B cell (primary cell): Measurements from ENCODE around the gene SLTM. TPM values are rescaled to one million over a fixed set of nuclear protein-coding genes. Genes with fewer than 3 reads are reported as not detected.

Experiments
- ATAC-seq: fragments of 200-7000 bp; cut with Tn5 transposase; one replicate; pipeline ENCODE4 v1.10.0; 2021; ENCODE audit warnings: low read depth, mild to moderate bottlenecking, moderate number of reproducible peaks, moderate library complexity
- CTCF ChIA-PET: fragments of 350-600 bp; sonication (Branson Sonifier 250); formaldehyde crosslinking; loops from one replicate; lab custom pipeline; 2021; ENCODE audit warnings: antibody characterized with exemption, inconsistent platforms; lab: Charles Lee
- POLR2A ChIA-PET: fragments of 350-600 bp; sonication (Branson Sonifier 250); formaldehyde crosslinking; loops from one replicate; lab custom pipeline; 2021; ENCODE audit warnings: antibody characterized with exemption; lab: Charles Lee
- DNase-seq: peaks from one replicate; pipeline ENCODE4 v3.0.0; 2013
- H2AFZ ChIP-seq: 2 replicates; pipeline ENCODE4 v1.6.1; 2012; ENCODE audit warnings: mild to moderate bottlenecking, low read depth, low read length; ENCODE audit not compliant: insufficient read depth, poor library complexity, severe bottlenecking
- H3K27ac ChIP-seq, 2 donors: 1 replicate in 1 of 2; 2 replicates in 1 of 2; pipeline ENCODE4 v1.5.1; 2012 to 2013; ENCODE audit warnings: low read length in 2 of 2, mild to moderate bottlenecking in 2 of 2, moderate library complexity in 1 of 2
- H3K27me3 ChIP-seq, 4 experiments: fragments of 200-600 bp in 1 of 4; sonication (generic) in 1 of 4; replicated peaks in 1 of 4; 1 replicate in 2 of 4; 2 replicates in 2 of 4; pipeline versions ENCODE4 v1.6.1 to v1.7.0; 2013 to 2016; ENCODE audit warnings: low read length in 3 of 4, mild to moderate bottlenecking in 2 of 4, mixed read lengths in 1 of 4, moderate library complexity in 1 of 4; ENCODE audit not compliant: insufficient read depth in 4 of 4, control insufficient read depth in 3 of 4; ENCODE audit errors: control extremely low read depth in 1 of 4
- H3K36me3 ChIP-seq, 2 experiments: replicated peaks in 1 of 2; 1 replicate in 1 of 2; 2 replicates in 1 of 2; pipeline versions ENCODE4 v1.6.1 to v1.7.1; 2013; ENCODE audit warnings: low read length in 1 of 2; ENCODE audit not compliant: insufficient read depth in 2 of 2, control insufficient read depth in 1 of 2; ENCODE audit errors: control extremely low read depth in 1 of 2, extremely low read depth in 1 of 2
- H3K4me1 ChIP-seq, 2 donors: fragments of 200-600 bp in 1 of 2; sonication (generic) in 1 of 2; 1 replicate in 1 of 2; 2 replicates in 1 of 2; pipeline versions ENCODE4 v1.5.1 to v1.6.1; 2013 to 2017; ENCODE audit warnings: low read length in 2 of 2; ENCODE audit not compliant: control insufficient read depth in 2 of 2, insufficient read depth in 2 of 2
- H3K4me2 ChIP-seq: replicated peaks from 2 replicates; pipeline ENCODE3; 2012; ENCODE audit warnings: mild to moderate bottlenecking, low read depth, low read length; ENCODE audit not compliant: poor library complexity, severe bottlenecking
- H3K4me3 ChIP-seq, 5 experiments: fragments of 200-600 bp in 1 of 5; sonication (generic) in 1 of 5; 1 replicate in 3 of 5; 2 replicates in 2 of 5; pipeline versions ENCODE4 v1.5.1 to v1.7.0; 2011 to 2016; ENCODE audit warnings: low read length in 4 of 5, mild to moderate bottlenecking in 4 of 5, low read depth in 2 of 5, control low read depth in 1 of 5, moderate library complexity in 1 of 5; ENCODE audit not compliant: insufficient read depth in 1 of 5; ENCODE audit errors: control extremely low read depth in 1 of 5, extremely low read depth in 1 of 5
- H3K79me2 ChIP-seq: fragments of 200-600 bp; sonication (generic); one replicate; pipeline ENCODE4 v1.6.0; 2016; ENCODE audit warnings: low read length; ENCODE audit not compliant: control insufficient read depth, insufficient read depth
- H3K9ac ChIP-seq: fragments of 200-600 bp; sonication (generic); 2 replicates; pipeline ENCODE4 v1.6.1; 2017; ENCODE audit warnings: mild to moderate bottlenecking, low read length, moderate library complexity
- H3K9me3 ChIP-seq, 3 donors: one replicate each; pipeline versions ENCODE4 v1.6.1 to v1.7.1; 2013; ENCODE audit warnings: low read length in 2 of 3; ENCODE audit not compliant: control insufficient read depth in 2 of 3, insufficient read depth in 1 of 3; ENCODE audit errors: control extremely low read depth in 1 of 3
- H4K20me1 ChIP-seq: 2 replicates; pipeline ENCODE4 v1.6.0; 2012; ENCODE audit warnings: mild to moderate bottlenecking, low read length; ENCODE audit not compliant: insufficient read depth, control insufficient read depth, poor library complexity, severe bottlenecking
- H3K27ac Mint-ChIP-seq: one replicate; pipeline ENCODE4 v1.8.0; 2021; ENCODE audit warnings: mixed read lengths
- H3K27me3 Mint-ChIP-seq: one replicate; pipeline ENCODE4 v1.8.0; 2021; ENCODE audit warnings: mixed read lengths
- H3K4me1 Mint-ChIP-seq: one replicate; pipeline ENCODE4 v1.8.0; 2021; ENCODE audit warnings: mixed read lengths
- H3K4me3 Mint-ChIP-seq: one replicate; pipeline ENCODE4 v1.8.0; 2021; ENCODE audit warnings: mixed read lengths
- H3K9me3 Mint-ChIP-seq: one replicate; pipeline ENCODE4 v1.8.0; 2022; ENCODE audit warnings: mixed read lengths; ENCODE audit not compliant: insufficient read depth
- CTCF ChIP-seq: fragments of 200-600 bp; IDR thresholded peaks from one replicate; pipeline ENCODE4 v1.8.0; 2022; ENCODE audit warnings: antibody characterized with exemption, mild to moderate bottlenecking
- EZH2 ChIP-seq: IDR thresholded peaks from 2 replicates; pipeline ENCODE4 v1.6.1; 2012; ENCODE audit warnings: borderline replicate concordance, low read depth, mild to moderate bottlenecking, moderate library complexity, low read length; ENCODE audit not compliant: insufficient read depth, poor library complexity, severe bottlenecking
- WGBS: methylation state at CpG from one replicate; pipeline ENCODE4 v1.1.5; 2013; ENCODE audit warnings: missing lambda C conversion rate; ENCODE audit not compliant: insufficient coverage; 5-methylcytosine and 5-hydroxymethylcytosine counted together
- intact Hi-C: fragments of 100-400 bp; cut with micrococcal nuclease; formaldehyde crosslinking; loops from one replicate; pipeline ENCODE4 v1.10.0; 2022
- polyA plus RNA-seq: library from polyadenylated mRNA; depleted of rRNA; stranded (reverse); fragments of >200 nt; gene quantifications from 2 replicates; pipeline ENCODE4 v1.2.3, GENCODE V29; 2012
- total RNA-seq, 2 donors: library from RNA; stranded (reverse); fragments of 120-200 nt in 1 of 2; gene quantifications; 1 replicate in 1 of 2; 2 replicates in 1 of 2; pipeline versions ENCODE4 v1.2.3 to v1.2.4, GENCODE V29; 2013 to 2022

Gene SLTM
- total and polyA plus RNA-seq, 2 donors (not counting 1 experiment from before 2014, with no cell fraction given), result 83.2 to 183 TPM

GRCh38 chr15:58900631-58901030 is 32.8 kb downstream of the SLTM start:
- intact Hi-C loops, result no loop called here
- H3K36me3 ChIP-seq, result peaks cover 19 to 49% of the 10 kb centered on the region in 2 experiments
- H3K27ac ChIP-seq, result no peak overlapping the region
- TF ChIP-seq CTCF, result no peak
- ChIA-PET POLR2A (no interaction called here), CTCF (no interaction called here)
- no peak for ATAC-seq
- no peaks in the 10 kb centered on the region for H3K9me3 Mint-ChIP-seq
- no peaks in the 10 kb centered on the region for H3K27me3 ChIP-seq
- H3K27me3 Mint-ChIP-seq, result no peaks in the 10 kb centered on the region
- H3K4me1 Mint-ChIP-seq, result no peaks in the 10 kb centered on the region
- H3K27ac Mint-ChIP-seq, result no peak overlapping the region
- no peak overlapping the region for H2AFZ ChIP-seq
- DNase-seq, result no peak
- peaks cover 13% of the 10 kb centered on the region for H3K79me2 ChIP-seq
- H3K4me3 Mint-ChIP-seq, result no peak overlapping the region
- H3K4me1 ChIP-seq, result no peaks in the 10 kb centered on the region
- WGBS, result 100% methylated on average over 1 of the region's 3 CpGs
- H3K9ac ChIP-seq, result no peak overlapping the region
- H3K4me3 ChIP-seq, result no peak overlapping the region
- H3K4me2 ChIP-seq, result no peak overlapping the region
- H4K20me1 ChIP-seq, result no peaks in the 10 kb centered on the region
- H3K9me3 ChIP-seq, result no peaks in the 10 kb centered on the region

GRCh38 chr15:58898150-58898680 is 35.3 kb downstream of the SLTM start:
- H3K79me2 ChIP-seq, result no peaks in the 10 kb centered on the region
- POLR2A ChIA-PET, result no interaction called here
- H3K9me3 ChIP-seq, result no peaks in the 10 kb centered on the region
- Mint-ChIP-seq H3K4me1 (no peaks in the 10 kb centered on the region), H3K27me3 (no peaks in the 10 kb centered on the region), H3K4me3 (no peak overlapping the region), H3K9me3 (no peaks in the 10 kb centered on the region), H3K27ac (no peak overlapping the region)
- no peak overlapping the region for H3K9ac ChIP-seq
- DNase-seq (no peak), ATAC-seq (no peak)
- H3K27me3 ChIP-seq, result no peaks in the 10 kb centered on the region
- peaks cover 28 to 64% of the 10 kb centered on the region in 2 experiments for H3K36me3 ChIP-seq
- no peaks in the 10 kb centered on the region for H4K20me1 ChIP-seq
- no peak overlapping the region for H3K4me2 ChIP-seq
- H2AFZ ChIP-seq, result no peak overlapping the region
- H3K4me3 ChIP-seq, result no peak overlapping the region
- H3K27ac ChIP-seq, result no peak overlapping the region
- CTCF ChIA-PET, result interaction anchor here (0.8 kb wide), 1 partner anchor 17 kb away, joined by 3 read pairs; no protein-coding TSS in a partner anchor
- intact Hi-C loops, result no loop called here
- H3K4me1 ChIP-seq, result no peaks in the 10 kb centered on the region
- TF ChIP-seq CTCF, result no peak
- TF ChIP-seq EZH2, result no peak
- WGBS, result no CpG with 5 or more reads among the region's 1 CpG
